GM20000 (cell line): Measurements from ENCODE around the gene DHX38.
"Not testable (repeated sequence)": the region's sequence is repeated elsewhere in the genome, so short reads cannot be mapped to it uniquely, and the experiment has no call there.

ENCODE experiments used
- DNase-seq: peaks from one replicate; pipeline ENCODE4 v3.0.0; 2012; ENCODE audit warnings: low spot score
- TF ChIP-seq, protein P1 (sequence below): IDR thresholded peaks from 2 replicates; pipeline ENCODE4 v1.5.1; 2012; ENCODE audit warnings: mild to moderate bottlenecking, control low read depth; ENCODE audit errors: extremely low read depth, missing control alignments

DHX38 gene

DNA sequence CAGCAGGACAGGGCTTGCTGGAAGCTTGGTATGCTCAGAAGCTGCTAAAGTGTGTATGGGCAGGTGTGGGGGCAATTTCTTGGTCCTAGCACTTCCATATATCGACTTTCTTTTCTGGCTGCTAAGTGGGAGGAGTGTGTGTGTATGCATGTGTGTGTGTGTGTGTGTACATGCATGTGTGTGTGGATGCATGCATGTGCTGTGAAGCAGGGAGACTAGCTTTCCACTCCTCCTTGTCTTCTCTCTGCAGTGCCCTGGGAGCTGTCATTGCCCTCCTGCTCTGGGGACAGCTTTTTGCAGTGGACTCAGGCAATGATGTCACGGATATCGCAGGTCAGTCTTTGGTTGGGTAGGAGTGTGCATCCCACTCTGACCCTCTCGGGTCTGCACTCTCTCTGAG, 37.7 kb upstream of the DHX38 start:
- DNase-seq, result no peak
- TF ChIP-seq, protein P1, sequence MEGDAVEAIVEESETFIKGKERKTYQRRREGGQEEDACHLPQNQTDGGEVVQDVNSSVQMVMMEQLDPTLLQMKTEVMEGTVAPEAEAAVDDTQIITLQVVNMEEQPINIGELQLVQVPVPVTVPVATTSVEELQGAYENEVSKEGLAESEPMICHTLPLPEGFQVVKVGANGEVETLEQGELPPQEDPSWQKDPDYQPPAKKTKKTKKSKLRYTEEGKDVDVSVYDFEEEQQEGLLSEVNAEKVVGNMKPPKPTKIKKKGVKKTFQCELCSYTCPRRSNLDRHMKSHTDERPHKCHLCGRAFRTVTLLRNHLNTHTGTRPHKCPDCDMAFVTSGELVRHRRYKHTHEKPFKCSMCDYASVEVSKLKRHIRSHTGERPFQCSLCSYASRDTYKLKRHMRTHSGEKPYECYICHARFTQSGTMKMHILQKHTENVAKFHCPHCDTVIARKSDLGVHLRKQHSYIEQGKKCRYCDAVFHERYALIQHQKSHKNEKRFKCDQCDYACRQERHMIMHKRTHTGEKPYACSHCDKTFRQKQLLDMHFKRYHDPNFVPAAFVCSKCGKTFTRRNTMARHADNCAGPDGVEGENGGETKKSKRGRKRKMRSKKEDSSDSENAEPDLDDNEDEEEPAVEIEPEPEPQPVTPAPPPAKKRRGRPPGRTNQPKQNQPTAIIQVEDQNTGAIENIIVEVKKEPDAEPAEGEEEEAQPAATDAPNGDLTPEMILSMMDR, result no peak

DNA sequence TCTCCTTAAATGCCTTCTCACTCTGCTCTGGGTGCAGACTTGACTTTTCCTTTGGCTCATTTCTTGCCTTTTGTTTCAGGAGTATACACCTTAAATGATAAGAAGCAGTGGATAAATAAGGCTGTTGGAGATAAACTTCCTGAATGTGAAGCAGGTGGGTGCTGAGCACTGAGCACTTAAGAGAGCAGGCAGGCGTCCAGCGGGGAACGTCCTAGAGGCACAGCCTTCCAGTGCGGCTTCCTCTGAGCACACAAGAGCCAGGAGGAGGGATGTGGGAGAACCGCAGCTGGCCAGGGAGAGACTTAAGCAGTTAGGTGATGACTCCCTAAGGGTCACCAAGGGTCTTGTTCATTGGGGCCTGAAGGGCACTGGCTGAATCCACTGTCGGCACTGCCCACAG, 36.3 kb upstream of the DHX38 start:
- DNase-seq, result not testable (repeated sequence)

DNA sequence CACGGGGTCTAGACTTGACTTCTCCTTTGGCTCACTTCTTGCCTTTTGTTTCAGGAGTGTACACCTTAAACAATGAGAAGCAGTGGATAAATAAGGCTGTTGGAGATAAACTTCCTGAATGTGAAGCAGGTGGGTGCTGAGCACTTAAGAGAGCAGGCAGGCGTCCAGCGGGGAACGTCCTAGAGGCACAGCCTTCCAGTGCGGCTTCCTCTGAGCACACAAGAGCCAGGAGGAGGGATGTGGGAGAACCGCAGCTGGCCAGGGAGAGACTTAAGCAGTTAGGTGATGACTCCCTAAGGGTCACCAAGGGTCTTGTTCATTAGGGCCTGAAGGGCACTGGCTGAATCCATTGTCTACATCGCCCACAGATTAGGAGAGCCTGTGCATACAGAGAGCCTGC, 34.6 kb upstream of the DHX38 start:
- DNase-seq, result not testable (repeated sequence)

DNA sequence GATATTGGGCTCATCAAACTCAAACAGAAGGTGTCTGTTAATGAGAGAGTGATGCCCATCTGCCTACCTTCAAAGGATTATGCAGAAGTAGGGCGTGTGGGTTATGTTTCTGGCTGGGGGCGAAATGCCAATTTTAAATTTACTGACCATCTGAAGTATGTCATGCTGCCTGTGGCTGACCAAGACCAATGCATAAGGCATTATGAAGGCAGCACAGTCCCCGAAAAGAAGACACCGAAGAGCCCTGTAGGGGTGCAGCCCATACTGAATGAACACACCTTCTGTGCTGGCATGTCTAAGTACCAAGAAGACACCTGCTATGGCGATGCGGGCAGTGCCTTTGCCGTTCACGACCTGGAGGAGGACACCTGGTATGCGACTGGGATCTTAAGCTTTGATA, 33.2 kb upstream of the DHX38 start:
- DNase-seq, result no peak
- TF ChIP-seq, protein P1, result no peak

DNA sequence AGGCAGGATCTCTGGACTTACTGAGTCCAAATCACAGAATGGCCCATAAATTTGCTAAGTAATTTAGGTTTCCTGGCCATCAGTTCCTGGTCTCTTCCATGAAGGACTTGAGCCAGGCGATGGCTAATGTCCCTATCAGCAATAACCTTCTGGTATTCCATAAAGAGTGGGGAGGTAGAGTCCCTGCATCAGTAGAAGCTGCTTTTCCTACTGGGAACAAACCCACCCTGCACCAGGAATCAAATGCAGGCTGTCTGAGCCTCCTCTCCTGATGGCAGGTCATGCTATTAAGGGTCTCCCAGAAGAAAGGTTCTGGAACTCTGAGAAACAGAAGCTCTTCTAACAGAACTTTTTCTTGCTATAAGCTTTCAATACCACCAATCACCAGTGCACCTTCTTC, 32.1 kb upstream of the DHX38 start:
- no peak for DNase-seq

DNA sequence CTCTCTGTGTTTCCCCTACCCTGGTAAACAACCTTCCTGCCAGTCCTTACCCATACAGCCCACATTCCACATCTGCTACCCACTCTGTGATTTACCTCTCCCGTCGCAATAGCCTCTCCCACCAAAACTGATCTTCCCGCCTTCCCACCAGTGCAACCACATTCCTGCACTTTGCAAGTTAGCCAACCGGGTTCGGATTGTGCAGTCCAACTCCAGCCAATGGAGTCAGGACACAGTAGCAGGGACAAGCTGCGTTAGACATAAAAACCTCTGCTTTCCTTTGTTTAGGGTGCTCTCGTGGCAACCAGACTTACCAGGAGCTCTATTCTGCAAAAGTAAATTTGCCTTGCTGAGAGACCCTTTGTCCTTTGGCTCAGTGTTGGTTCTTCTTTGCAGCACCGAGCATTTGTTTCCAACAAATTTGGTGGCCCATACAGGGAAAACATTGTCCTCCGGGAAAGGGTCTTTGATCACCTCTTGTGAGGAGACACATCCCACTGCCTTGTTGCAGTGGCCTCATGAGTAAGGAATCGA, 29.2 kb upstream of the DHX38 start:
- TF ChIP-seq, protein P1, result no peak
- no peak for DNase-seq

More for the DNA sequence above, 32.1 kb upstream of the DHX38 start:
- TF ChIP-seq, protein P1, result no peak

DNA sequence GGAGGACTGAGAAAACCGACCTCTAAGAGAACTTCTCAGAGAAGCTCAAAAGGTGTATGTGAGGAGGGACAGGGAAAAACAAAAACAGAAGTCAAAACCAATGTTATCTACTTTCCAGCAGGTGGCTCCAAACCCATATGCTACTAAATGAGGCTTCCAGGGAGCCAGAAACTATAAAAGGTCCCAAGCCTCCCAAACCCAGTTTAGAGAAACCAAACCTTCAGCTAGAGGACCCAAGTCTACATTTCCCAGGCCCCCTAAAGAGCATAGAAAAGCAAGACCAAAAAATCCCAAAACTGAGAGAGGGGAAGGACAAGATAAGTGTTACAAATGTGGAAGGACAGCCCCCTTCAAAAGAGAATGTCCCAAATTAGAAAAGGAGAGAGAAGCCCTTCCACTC, 26.9 kb upstream of the DHX38 start:
- peak; percentile 32 for DNase-seq
- TF ChIP-seq, protein P1, result peak; percentile 33

DNA sequence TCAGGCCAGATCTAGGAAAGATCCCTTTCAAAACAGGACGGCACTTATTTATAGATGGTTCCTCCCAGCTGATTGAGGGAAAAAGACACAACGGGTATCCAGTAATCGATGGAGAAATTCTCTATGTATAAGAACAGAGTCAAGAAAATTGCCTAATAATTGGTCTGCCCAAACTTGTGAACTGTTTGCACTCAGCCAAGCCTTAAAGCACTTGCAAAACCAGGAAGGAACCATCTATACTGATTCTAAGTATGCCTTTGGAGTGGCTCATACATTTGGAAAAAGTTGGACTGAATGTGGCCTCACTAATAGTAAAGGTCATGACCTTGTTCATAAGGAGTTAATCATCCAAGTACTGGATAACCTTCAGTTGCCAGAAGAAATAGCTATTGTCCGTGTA, 24.7 kb upstream of the DHX38 start:
- DNase-seq, result no peak
- TF ChIP-seq, protein P1, result no peak
